ENCODE data around the gene IL17RB.

GRCh38 chr3:53892286-53892637 lies 45.9 kb downstream of the IL17RB start:
- TF ChIP-seq SP1 (IDR thresholded peaks at IDR 0.05) (no peak), BHLHE40 (IDR thresholded peaks at IDR 0.05; ENCODE audit: borderline replicate concordance) (no peak), NFRKB (IDR thresholded peaks at IDR 0.05) (no peak), ZNF384 (IDR thresholded peaks at IDR 0.05) (no peak), PKNOX1 (IDR thresholded peaks at IDR 0.05) (no peak), FOXM1 (IDR thresholded peaks at IDR 0.05; ENCODE audit: borderline replicate concordance) (no peak), FOXA1 (IDR thresholded peaks at IDR 0.05) (no peak), ARNT (IDR thresholded peaks at IDR 0.05) (no peak)

Measured in HEK293T (cell line).